HepG2 (cell line): Measurements from ENCODE around the gene MAP2K7. TPM values are rescaled to one million over a fixed set of nuclear protein-coding genes. Genes with fewer than 3 reads are reported as not detected.
A peak's percentile ranks its signal among the peaks of the same experiment; 100 is the strongest.

ENCODE experiments used
- HOXA9 ChIP-seq: sonication (generic); formaldehyde crosslinking; IDR thresholded peaks from 2 replicates; pipeline ENCODE4 v1.8.1; 2022; ENCODE audit warnings: missing genetic modification reagents, mild to moderate bottlenecking, moderate library complexity, borderline replicate concordance
- KDM5A ChIP-seq: fragments of 200-600 bp; sonication (generic); IDR thresholded peaks from 2 replicates; pipeline ENCODE4 v1.7.0; 2018; ENCODE audit warnings: antibody characterized with exemption, mild to moderate bottlenecking, low read length, borderline replicate concordance
- RXRA ChIP-seq: sonication (generic); formaldehyde crosslinking; IDR thresholded peaks from 2 replicates; pipeline ENCODE4 v1.5.1; 2020; ENCODE audit warnings: missing genetic modification reagents
- SNAI1 ChIP-seq: sonication (generic); formaldehyde crosslinking; IDR thresholded peaks from 2 replicates; pipeline ENCODE4 v1.5.0; 2020; ENCODE audit warnings: mild to moderate bottlenecking, missing genetic modification reagents, borderline replicate concordance
- SPEN ChIP-seq: sonication (generic); formaldehyde crosslinking; IDR thresholded peaks from 2 replicates; pipeline ENCODE4 v1.5.1; 2020; ENCODE audit warnings: low read depth, mild to moderate bottlenecking, missing genetic modification reagents
- SYNCRIP ChIP-seq: fragments of 200-400 bp; formaldehyde crosslinking; IDR thresholded peaks from 2 replicates; pipeline ENCODE4 v1.6.1; 2018; ENCODE audit warnings: mild to moderate bottlenecking, low read depth, low read length; ENCODE audit not compliant: insufficient read depth
- TFDP1 ChIP-seq: IDR thresholded peaks from 2 replicates; pipeline ENCODE4 v1.6.1; 2016; ENCODE audit warnings: missing compliant biosample characterization, missing genetic modification reagents, borderline replicate concordance
- ZNF207 ChIP-seq: fragments of 450-650 bp; IDR thresholded peaks from 2 replicates; pipeline ENCODE4 v1.6.1; 2016; ENCODE audit warnings: antibody characterized with exemption, borderline replicate concordance
- ZNF230 ChIP-seq: sonication (generic); formaldehyde crosslinking; IDR thresholded peaks from 2 replicates; pipeline ENCODE4 v1.4.0; 2020; ENCODE audit warnings: mild to moderate bottlenecking, missing genetic modification reagents
- ZNF407 ChIP-seq: sonication (generic); formaldehyde crosslinking; IDR thresholded peaks from one replicate; pipeline ENCODE4 v1.5.1; 2020; ENCODE audit warnings: mild to moderate bottlenecking, missing genetic modification reagents; ENCODE audit errors: not compliant biosample characterization
- ZNF446 ChIP-seq: sonication (generic); formaldehyde crosslinking; IDR thresholded peaks from 2 replicates; pipeline ENCODE4 v1.5.0; 2020; ENCODE audit warnings: mild to moderate bottlenecking, missing genetic modification reagents
- ZNF549 ChIP-seq: sonication (generic); formaldehyde crosslinking; IDR thresholded peaks from 2 replicates; pipeline ENCODE4 v1.5.0; 2020; ENCODE audit warnings: missing genetic modification reagents
- ZNF557 ChIP-seq: sonication (generic); formaldehyde crosslinking; IDR thresholded peaks from 2 replicates; pipeline ENCODE4 v1.4.0; 2020; ENCODE audit warnings: missing genetic modification reagents
- ZNF644 ChIP-seq: IDR thresholded peaks from 2 replicates; pipeline ENCODE4 v1.6.1; 2016; ENCODE audit warnings: low read depth
- ZSCAN9 ChIP-seq: IDR thresholded peaks from 2 replicates; pipeline ENCODE4 v1.6.1; 2016; ENCODE audit warnings: borderline replicate concordance
- polyA plus RNA-seq, 8 experiments: library from polyadenylated mRNA; depleted of rRNA in 3 of 8; stranded (reverse) in 7 of 8; unstranded in 1 of 8; fragments of >200 nt; fragmentation: Illumina TruSeq in 4 of 8; extraction: Trizol in 4 of 8; gene quantifications; 2 replicates each; pipeline versions ENCODE4 v1.2.1 to v1.2.3, GENCODE V29; 2011 to 2016; ENCODE audit warnings: low read depth in 4 of 8, missing spikeins in 1 of 8, mixed read lengths in 1 of 8; ENCODE audit not compliant: insufficient read depth in 1 of 8
- total RNA-seq, 5 experiments: library from RNA; depleted of rRNA; stranded (reverse); fragments of >200 nt; fragmentation: Illumina TruSeq; extraction: Trizol; gene quantifications; 2 replicates each; pipeline ENCODE4 v1.2.3, GENCODE V29; 2016; ENCODE audit warnings: low read depth in 1 of 5
- TF ChIP-seq, protein P1 (sequence below): sonication (generic); formaldehyde crosslinking; IDR thresholded peaks from 2 replicates; pipeline ENCODE4 v1.5.0; 2020; ENCODE audit warnings: mild to moderate bottlenecking, missing genetic modification reagents

MAP2K7 gene
- total and polyA plus RNA-seq, 2 of the 13 experiments (the other 11 are each of a cell fraction or from before 2014, with no cell fraction given), result 9.0 to 10.8 TPM

DNA sequence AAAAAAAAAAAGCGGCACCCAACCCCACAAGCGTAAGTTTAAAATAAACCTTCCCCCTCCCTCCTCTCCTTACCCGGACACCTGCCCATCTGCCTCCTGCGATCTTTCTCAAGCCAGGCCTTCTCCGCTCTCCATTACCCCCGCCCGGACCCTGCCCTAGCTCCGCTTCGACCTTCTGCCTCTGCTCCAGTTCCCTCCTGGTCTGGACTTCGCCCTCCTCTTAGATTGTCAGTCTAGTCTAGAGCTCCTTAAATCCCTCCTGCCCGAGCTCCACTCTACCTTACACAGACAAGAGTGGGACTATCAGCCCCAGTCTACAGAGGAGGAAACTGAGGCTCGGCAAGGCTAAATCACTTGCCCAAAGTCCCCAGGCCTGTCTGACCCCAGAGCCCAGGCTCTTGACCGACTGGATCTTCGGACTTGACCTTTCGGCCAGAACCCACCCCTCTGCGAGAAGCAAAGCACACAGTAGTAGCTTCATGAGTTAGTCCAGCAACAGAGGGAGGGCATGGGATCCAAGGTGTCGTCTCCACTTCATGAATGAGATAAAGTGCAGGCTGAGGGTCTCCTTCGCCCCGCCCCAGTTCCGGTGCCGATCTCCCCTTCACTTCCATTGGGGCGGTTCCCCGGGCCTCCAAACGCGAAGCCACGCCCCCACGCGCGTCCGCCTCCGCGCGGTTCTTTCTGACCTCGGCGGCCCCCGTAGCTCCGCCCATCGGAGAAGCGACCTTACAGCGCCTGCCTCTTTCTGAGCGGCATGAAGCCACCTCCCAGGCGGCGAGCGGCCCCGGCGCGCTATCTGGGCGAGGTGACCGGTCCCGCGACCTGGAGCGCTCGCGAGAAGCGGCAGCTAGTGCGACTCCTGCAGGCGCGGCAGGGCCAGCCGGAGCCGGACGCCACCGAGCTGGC, 16.2 kb downstream of the MAP2K7 start, which contains the start of gene SNAPC2 (continued):
- TF ChIP-seq, protein P1, sequence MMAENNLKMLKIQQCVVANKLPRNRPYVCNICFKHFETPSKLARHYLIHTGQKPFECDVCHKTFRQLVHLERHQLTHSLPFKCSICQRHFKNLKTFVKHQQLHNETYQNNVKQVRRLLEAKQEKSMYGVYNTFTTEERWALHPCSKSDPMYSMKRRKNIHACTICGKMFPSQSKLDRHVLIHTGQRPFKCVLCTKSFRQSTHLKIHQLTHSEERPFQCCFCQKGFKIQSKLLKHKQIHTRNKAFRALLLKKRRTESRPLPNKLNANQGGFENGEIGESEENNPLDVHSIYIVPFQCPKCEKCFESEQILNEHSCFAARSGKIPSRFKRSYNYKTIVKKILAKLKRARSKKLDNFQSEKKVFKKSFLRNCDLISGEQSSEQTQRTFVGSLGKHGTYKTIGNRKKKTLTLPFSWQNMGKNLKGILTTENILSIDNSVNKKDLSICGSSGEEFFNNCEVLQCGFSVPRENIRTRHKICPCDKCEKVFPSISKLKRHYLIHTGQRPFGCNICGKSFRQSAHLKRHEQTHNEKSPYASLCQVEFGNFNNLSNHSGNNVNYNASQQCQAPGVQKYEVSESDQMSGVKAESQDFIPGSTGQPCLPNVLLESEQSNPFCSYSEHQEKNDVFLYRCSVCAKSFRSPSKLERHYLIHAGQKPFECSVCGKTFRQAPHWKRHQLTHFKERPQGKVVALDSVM, result peak; percentile 56; the same call in 1 of the 2 replicates
- TF ChIP-seq ZNF446 (CRISPR knock-in tag) (no peak; the same call in 1 of the 2 replicates), ZNF407 (CRISPR knock-in tag) (no peak), HOXA9 (CRISPR knock-in tag) (peak; percentile 63; the same call in 1 of the 2 replicates), ZNF549 (CRISPR knock-in tag) (no peak), TFDP1 (CRISPR knock-in tag) (peak; percentile 62; the same call in 1 of the 2 replicates), ZSCAN9 (CRISPR knock-in tag) (no peak), RXRA (CRISPR knock-in tag) (peak; percentile 67; the same call in 1 of the 2 replicates), ZNF230 (peak; percentile 67; the same call in 1 of the 2 replicates), SYNCRIP (no peak), SPEN (peak; percentile 87), SNAI1 (0 out of 2 replicates have a peak, but pooled peaks have one; percentile 59), ZNF644 (CRISPR knock-in tag) (no peak), ZNF557 (no peak; the same call in 1 of the 2 replicates), ZNF207 (no peak), KDM5A (peak; percentile 87; the same call in 1 of the 2 replicates)
